Natural killer cell (primary cell): Measurements from ENCODE around the gene TGFBI. TPM values are rescaled to one million over a fixed set of nuclear protein-coding genes. Genes with fewer than 3 reads are reported as not detected.
"Not testable (repeated sequence)": the region's sequence is repeated elsewhere in the genome, so short reads cannot be mapped to it uniquely, and the experiment has no call there.

Experiments
- ATAC-seq, 3 donors: fragments of 150-1000 bp in 2 of 3; fragments of 200-7000 bp in 1 of 3; cut with Tn5 transposase; 1 replicate in 1 of 3; 2 replicates in 2 of 3; pipeline ENCODE4 v1.10.0; 2021; ENCODE audit warnings: mild to moderate bottlenecking in 2 of 3, moderate library complexity in 2 of 3
- DNase-seq, 2 donors: peaks; one replicate each; pipeline versions ENCODE4 v3.0.0 to v3.0.0-alpha.2; 2013 to 2021; ENCODE audit warnings: mixed read lengths in 1 of 2
- H3K27ac ChIP-seq: one replicate; pipeline ENCODE4 v1.5.1; 2013; ENCODE audit warnings: mild to moderate bottlenecking, low read length
- H3K27me3 ChIP-seq: one replicate; pipeline ENCODE4 v1.6.1; 2013; ENCODE audit warnings: low read length; ENCODE audit not compliant: control insufficient read depth, insufficient read depth
- H3K36me3 ChIP-seq: one replicate; pipeline ENCODE4 v1.6.1; 2013; ENCODE audit warnings: low read length; ENCODE audit not compliant: control insufficient read depth, insufficient read depth
- H3K4me1 ChIP-seq: one replicate; pipeline ENCODE4 v1.6.1; 2013; ENCODE audit warnings: low read length; ENCODE audit not compliant: control insufficient read depth, insufficient read depth
- H3K4me3 ChIP-seq: one replicate; pipeline ENCODE4 v1.5.1; 2013; ENCODE audit warnings: low read length
- H3K9me3 ChIP-seq: one replicate; pipeline ENCODE4 v1.6.1; 2013; ENCODE audit warnings: low read length; ENCODE audit not compliant: control insufficient read depth, insufficient read depth
- H3K27ac Mint-ChIP-seq, 2 donors: one replicate each; pipeline ENCODE4 v1.8.0; 2022; ENCODE audit warnings: mild to moderate bottlenecking in 2 of 2, mixed read lengths in 2 of 2, moderate library complexity in 1 of 2
- H3K27me3 Mint-ChIP-seq, 2 donors: one replicate each; pipeline ENCODE4 v1.8.0; 2022; ENCODE audit warnings: low read depth in 2 of 2, mixed read lengths in 2 of 2
- H3K36me3 Mint-ChIP-seq: one replicate; pipeline ENCODE4 v1.8.0; 2022; ENCODE audit warnings: mixed read lengths
- H3K4me1 Mint-ChIP-seq, 2 donors: one replicate each; pipeline ENCODE4 v1.8.0; 2022; ENCODE audit warnings: mixed read lengths in 2 of 2
- H3K4me3 Mint-ChIP-seq: one replicate; pipeline ENCODE4 v1.8.0; 2022; ENCODE audit warnings: mild to moderate bottlenecking, moderate library complexity, mixed read lengths
- H3K9me3 Mint-ChIP-seq, 2 donors: one replicate each; pipeline ENCODE4 v1.8.0; 2022; ENCODE audit warnings: mixed read lengths in 2 of 2
- CTCF ChIP-seq: fragments of 200-600 bp; IDR thresholded peaks from one replicate; pipeline ENCODE4 v1.8.0; 2022; ENCODE audit warnings: antibody characterized with exemption
- WGBS: methylation state at CpG from one replicate; pipeline ENCODE4 v1.1.7; 2013; ENCODE audit warnings: missing lambda C conversion rate; ENCODE audit not compliant: insufficient coverage; 5-methylcytosine and 5-hydroxymethylcytosine counted together
- intact Hi-C: fragments of 100-400 bp; cut with micrococcal nuclease; formaldehyde crosslinking; loops from one replicate; pipeline ENCODE4 v1.14.2; 2022
- total RNA-seq, 4 donors: library from RNA; stranded (reverse); fragments of 120-200 nt in 1 of 4; gene quantifications; one replicate each; pipeline versions ENCODE4 v1.2.3 to v1.2.4, GENCODE V29; 2013 to 2022

TGFBI gene
- total RNA-seq, 3 donors from 2014 or later (not counting 1 experiment from before 2014, with no cell fraction given), result 6.7 to 19.6 (median 18.5) TPM

- WGBS, result 80% methylated on average over 1 of the region's 2 CpGs
- Mint-ChIP-seq H3K4me1 (peaks cover 9 to 11% of the 10 kb centered on the region in 2 donors), H3K9me3 (no peaks in the 10 kb centered on the region), H3K27ac (no peak overlapping the region), H3K27me3 (no peaks in the 10 kb centered on the region), H3K36me3 (no peaks in the 10 kb centered on the region), H3K4me3 (no peak overlapping the region)
- Histone ChIP-seq H3K4me3 (no peak overlapping the region), H3K4me1 (no peaks in the 10 kb centered on the region), H3K9me3 (no peaks in the 10 kb centered on the region), H3K27ac (no peak overlapping the region), H3K27me3 (no peaks in the 10 kb centered on the region), H3K36me3 (no peaks in the 10 kb centered on the region)
- intact Hi-C loops, result no loop called here
- DNase-seq (no peak), ATAC-seq (no peak)
- TF ChIP-seq CTCF, result no peak
Measured at GRCh38 chr5:136043551-136043950, 14.8 kb downstream of the TGFBI start.

DNA sequence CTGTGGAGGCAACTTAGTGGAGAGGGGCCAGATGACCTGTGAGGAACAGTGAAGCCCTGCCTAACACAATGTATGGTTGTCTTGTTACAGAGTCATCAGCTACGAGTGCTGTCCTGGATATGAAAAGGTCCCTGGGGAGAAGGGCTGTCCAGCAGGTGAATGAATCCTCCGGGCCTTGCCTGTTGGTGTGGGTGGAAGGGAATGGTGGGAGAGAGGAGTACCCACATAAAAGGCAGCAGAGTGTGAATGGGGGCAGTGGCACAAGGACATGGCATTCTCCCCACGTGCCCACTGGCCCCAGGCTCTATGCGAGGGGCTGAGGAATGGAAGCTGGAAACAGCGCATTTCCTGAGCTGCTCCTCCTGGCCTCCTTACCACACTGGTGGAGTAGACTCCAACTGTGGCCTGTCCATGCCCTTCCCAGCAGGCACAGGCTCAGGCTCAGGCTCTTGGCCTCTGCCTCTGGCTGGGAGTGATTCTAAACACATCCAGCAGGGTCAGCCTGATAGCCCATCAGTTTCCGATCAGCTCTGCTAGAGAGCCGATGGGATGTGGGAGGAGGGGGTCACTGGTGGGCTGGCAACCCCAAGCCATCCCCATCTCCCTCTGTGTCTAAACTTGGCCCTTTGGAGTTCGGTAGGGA, 15.3 kb downstream of the TGFBI start:
- no peak overlapping the region for H3K27ac ChIP-seq
- Mint-ChIP-seq H3K36me3 (no peaks in the 10 kb centered on the region), H3K4me3 (no peak overlapping the region), H3K27ac (no peak overlapping the region), H3K9me3 (no peaks in the 10 kb centered on the region), H3K4me1 (peaks cover 9 to 11% of the 10 kb centered on the region in 2 donors), H3K27me3 (peaks cover 0 to 2% of the 10 kb centered on the region in 2 donors)
- no peaks in the 10 kb centered on the region for H3K36me3 ChIP-seq
- H3K4me1 ChIP-seq, result no peaks in the 10 kb centered on the region
- no peak for TF ChIP-seq CTCF
- H3K4me3 ChIP-seq, result no peak overlapping the region
- ATAC-seq (no peak), DNase-seq (no peak)
- intact Hi-C loops, result no loop called here
- H3K27me3 ChIP-seq, result no peaks in the 10 kb centered on the region
- WGBS, result 93% methylated on average over 8 of the region's 8 CpGs
- H3K9me3 ChIP-seq, result no peaks in the 10 kb centered on the region

DNA sequence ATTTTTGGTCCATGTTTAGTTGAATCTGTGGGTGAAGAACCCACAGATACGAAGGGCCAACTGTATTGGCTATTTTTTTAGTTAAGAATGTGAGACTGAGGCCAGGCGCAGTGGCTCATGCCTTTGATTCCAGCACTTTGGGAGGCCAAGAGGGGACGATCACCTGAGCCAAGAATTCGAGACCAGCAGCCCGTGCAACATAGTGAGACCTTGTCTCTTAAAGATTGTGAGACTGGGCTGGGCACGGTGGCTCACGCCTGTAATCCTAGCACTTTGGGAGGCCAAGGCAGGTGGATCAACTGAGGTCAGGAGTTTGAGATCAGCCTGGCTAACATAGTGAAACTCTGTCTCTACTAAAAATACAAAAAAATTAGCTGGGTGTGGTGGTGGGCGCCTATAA, 16.2 kb downstream of the TGFBI start:
- H3K27me3 Mint-ChIP-seq, ATAC-seq, H3K9me3 ChIP-seq, H3K4me3 ChIP-seq, H3K27me3 ChIP-seq, H3K4me3 Mint-ChIP-seq, H3K36me3 ChIP-seq, H3K4me1 ChIP-seq, H3K27ac ChIP-seq, H3K27ac Mint-ChIP-seq, H3K36me3 Mint-ChIP-seq, DNase-seq, intact Hi-C loops, H3K9me3 Mint-ChIP-seq: not testable (repeated sequence)
- 97% methylated on average over 8 of the region's 8 CpGs for WGBS
- H3K4me1 Mint-ChIP-seq, result peaks cover 9 to 11% of the 10 kb centered on the region in 2 donors

- Histone ChIP-seq H3K27ac (no peak overlapping the region), H3K36me3 (no peaks in the 10 kb centered on the region), H3K9me3 (no peaks in the 10 kb centered on the region), H3K27me3 (no peaks in the 10 kb centered on the region), H3K4me3 (no peak overlapping the region), H3K4me1 (no peaks in the 10 kb centered on the region)
- no peak for TF ChIP-seq CTCF
- no peaks in the 10 kb centered on the region for H3K9me3 Mint-ChIP-seq
- peaks cover 0 to 2% of the 10 kb centered on the region in 2 donors for H3K27me3 Mint-ChIP-seq
- no peak for DNase-seq
- intact Hi-C loops, result no loop called here
- no peak overlapping the region for H3K4me3 Mint-ChIP-seq
- peaks cover 9 to 11% of the 10 kb centered on the region in 2 donors for H3K4me1 Mint-ChIP-seq
- no peaks in the 10 kb centered on the region for H3K36me3 Mint-ChIP-seq
- H3K27ac Mint-ChIP-seq, result no peak overlapping the region
- no peak for ATAC-seq
- WGBS, result 84% methylated on average over 12 of the region's 12 CpGs
Measured at GRCh38 chr5:136046246-136046645, 17.5 kb downstream of the TGFBI start.
